Hematopoietic multipotent progenitor cell treated with erythropoietin and hydrocortisone succinate and interleukin-3 and kit ligand, for 8 days (in vitro differentiated cells): ENCODE results near the gene FAM118A.
"Not testable (repeated sequence)": the region's sequence is repeated elsewhere in the genome, so short reads cannot be mapped to it uniquely, and the experiment has no call there.

Source experiments
- DNase-seq: peaks from one replicate; pipeline ENCODE4 v3.0.0-alpha.2; 2015

FAM118A gene

DNA sequence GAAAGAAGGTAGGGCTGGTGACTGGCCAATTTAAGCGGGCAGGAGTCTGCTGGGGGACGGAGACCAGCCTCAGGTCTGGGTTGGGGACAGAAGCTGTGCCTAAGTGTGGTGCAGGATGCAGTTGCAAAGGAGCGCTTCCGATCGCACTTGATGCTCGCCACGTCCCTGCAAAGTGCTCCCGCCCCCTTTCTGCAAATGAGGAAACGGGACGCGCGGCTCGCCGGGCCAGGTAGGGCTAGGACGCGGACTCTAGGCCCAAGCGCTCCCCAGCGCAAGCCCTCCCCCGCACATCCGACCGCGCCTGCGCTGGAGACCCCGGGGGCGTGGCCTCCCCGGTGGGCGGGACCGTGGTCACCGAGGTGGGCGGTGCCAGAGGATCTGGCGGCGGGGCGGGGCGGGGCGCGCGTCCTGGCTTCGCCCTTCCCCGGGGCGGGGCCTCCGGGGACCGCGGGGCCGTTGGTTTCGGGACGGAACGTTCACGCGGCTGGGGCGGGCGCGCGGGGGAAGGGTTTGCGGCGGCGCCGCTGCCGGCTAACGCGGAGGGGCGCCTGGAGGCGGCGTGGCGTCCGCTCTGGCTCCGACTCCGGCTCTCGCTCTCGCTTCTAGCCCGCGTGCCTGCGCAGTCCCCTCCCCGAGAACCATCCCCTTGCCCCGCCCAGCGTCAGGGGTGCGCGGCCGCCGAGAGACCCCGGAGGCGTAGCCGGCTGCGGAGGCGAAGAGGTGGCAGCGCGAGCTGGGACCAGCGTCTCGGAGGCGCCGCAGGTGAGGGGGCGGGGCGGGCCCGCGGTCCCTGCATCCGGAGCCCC lies at the start of gene FAM118A:
Gene FAM118A, plus strand, starts transcription at position 513 of the 806 bp plus-strand sequence. CDS start 12,446 bp downstream, outside the sequence.
- DNase-seq: peak; percentile 87

GRCh38 chr22:45260395-45260759 lies 49.4 kb upstream of the FAM118A start:
- not testable (repeated sequence) for DNase-seq

GRCh38 chr22:45261407-45262088 lies 48.2 kb upstream of the FAM118A start:
- DNase-seq: no peak

- no peak for DNase-seq
Measured at GRCh38 chr22:45262195-45262930, 47.4 kb upstream of the FAM118A start.

DNA sequence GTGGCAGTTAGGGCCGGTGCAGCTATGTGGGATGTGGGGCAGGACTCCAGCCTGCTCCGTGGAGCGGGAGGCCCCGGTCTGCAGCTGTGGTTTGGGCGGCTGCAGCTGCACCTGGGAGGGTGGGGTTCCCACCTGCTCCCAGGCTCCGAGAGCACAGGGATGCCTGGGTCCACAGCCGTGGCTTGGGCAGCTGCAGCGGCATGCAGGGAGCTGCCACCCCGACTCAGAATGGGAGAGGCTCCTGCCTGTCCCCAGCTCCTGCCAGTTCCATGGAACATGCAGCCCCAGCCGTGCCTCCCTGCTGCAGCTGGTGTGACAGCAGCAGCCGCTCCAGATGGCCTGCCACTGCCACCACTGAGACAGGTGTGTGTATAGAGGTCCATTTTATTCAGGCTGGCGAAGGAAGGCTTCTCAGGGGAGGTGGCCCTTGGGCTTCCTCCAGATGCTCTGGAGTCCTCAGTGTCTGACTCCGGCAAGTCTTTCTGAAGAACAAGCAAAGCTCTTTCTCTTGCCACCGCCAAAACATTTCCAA lies 46.7 kb upstream of the FAM118A start:
- DNase-seq: no peak

DNA sequence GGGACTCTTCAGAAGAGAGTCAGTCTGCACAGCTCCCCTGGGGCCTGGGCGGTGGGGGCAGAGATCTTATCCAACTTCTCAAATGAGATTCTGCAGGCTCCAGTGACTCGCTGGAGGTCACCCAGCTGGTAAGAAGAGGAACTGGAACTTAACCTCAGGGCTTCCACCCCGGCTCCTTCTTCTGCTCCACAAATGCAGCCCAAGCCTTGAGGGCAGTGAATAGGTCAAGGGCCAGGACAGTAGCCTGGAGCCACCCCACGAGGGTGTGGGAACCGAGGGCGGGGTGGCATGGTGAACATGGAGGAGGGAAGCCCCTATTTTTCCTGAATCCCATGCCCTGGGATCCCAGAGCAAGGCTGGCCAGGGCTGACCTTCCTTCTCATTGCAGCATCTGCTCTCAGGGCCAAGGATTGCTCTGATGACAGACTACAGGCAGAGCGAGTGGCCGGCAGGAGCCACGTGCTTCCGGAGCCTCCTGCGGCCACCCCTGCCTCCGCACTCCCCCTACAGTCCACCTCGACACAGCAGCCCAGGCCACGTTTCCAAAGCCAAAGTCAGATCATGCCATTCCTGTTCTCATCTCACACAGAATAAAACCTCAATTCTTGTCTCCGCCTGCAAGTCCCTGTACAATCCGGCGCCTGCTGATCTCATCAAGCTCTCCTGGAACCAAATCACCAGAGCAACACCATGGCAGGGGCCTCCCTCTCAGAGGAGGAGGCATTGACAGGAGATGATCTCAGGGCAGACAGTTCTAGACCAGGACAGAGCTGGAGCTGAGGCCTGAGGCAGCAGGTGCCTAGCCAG lies 46.1 kb upstream of the FAM118A start:
- peak; percentile 51 for DNase-seq

DNA sequence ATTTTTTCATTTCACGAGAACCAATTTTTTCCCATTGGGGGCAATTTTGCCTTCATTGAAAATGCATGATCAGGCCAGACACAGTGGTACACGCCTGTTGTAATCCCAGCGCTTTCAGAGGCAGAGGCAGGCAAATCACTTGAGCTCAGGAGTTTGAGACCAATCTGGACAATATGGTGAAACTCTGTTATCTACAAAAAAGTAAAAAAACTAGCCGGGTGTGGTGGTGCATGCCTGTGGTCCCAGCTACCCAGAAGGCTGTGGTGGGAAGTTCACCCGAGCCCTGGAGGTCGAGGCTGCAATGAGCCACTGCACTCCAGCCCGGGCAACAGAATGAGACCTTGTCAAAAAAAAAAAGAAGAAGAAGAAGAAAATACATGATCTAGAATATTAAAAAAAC lies 44.2 kb upstream of the FAM118A start:
- DNase-seq: peak; percentile 29

- no peak for DNase-seq
Measured at GRCh38 chr22:45268167-45268957, 41.4 kb upstream of the FAM118A start.

DNA sequence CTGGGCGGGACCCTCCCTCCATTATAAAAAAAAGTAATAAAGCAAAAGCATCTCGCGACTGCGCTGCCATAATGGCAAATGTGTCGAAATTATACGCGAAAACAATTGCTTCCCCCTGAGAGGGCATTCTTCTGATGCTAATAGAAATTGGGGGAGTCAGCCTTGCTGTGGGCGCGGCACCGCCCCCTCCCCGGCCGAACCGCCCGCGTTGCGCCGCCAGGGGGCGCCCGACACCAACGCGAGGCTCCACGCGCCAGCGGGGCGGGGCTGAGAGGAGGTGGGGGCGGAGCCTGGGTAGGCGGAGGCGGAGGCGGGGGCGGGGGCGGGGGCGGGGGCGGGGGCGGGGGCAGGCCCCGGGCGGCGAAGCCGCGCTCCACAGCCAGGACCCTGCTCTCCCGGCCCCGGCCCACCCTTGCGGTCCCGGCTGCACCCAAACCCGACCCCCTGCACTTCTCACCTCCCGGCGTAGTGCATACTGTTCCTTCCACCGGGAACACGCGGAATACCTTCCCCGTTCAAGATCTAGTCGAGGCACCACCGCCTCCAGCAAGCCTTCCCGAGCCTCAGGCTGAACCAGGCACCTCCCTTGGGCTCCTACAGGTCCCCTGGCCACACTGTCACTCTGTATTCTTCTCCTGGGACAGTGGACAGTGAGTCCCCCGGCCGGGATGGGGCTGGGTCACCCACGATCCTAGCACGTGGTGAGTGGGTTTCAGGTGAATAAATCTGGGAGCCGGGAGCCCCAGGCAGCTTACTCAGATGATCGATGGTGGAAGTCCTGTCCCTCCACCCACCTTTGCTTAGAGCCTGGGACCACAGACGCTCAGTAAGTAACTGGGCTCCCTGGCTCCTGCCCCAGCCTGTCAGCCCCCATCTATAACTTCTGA lies 40.5 kb upstream of the FAM118A start:
- DNase-seq: peak; percentile 65

DNA sequence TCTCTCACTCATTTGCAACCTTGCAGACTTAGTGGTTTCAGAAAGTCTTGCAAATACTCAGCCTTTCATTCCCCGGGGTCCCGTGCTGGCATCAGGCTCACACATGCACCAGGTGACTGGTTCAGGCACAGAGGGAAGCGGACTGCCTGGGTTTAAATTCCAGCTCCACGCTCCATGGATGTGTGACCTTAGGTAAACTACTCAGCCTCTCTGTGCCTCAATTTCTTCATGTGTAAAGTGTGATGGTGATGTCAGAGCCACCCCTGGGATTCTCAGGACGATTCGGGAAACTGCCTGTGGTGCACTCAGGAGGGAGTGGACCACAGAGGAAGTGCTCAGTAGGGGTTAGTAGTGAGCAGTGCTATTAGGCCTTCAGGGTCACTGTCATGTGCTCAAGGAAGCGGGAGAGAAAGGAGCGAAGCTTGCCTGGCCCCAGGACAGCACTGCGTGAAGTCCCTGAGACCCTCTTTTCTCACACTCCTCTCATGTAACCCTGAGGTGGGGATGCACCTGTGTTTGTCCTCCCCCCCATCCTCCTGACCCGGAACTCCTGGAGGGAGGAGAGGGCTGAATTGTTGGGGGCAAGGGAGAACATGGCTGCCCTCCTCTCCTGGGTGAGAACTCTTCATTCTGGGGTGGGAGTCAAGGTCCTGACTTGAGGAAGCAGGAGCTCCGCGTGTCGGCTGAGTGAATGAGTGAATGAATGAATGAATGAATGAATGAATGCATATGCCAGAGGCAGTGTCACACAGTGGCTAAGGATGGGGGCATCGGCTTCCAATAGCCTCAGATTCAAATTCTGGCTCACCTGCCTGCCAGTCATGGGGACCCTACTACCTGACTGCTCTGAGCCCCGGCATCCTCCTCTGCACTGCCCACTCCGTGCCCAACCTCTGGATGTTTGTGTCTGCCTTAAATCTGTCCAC lies 39.4 kb upstream of the FAM118A start:
- no peak for DNase-seq

- DNase-seq: no peak
Measured at GRCh38 chr22:45271667-45272201, 38.0 kb upstream of the FAM118A start.

DNA sequence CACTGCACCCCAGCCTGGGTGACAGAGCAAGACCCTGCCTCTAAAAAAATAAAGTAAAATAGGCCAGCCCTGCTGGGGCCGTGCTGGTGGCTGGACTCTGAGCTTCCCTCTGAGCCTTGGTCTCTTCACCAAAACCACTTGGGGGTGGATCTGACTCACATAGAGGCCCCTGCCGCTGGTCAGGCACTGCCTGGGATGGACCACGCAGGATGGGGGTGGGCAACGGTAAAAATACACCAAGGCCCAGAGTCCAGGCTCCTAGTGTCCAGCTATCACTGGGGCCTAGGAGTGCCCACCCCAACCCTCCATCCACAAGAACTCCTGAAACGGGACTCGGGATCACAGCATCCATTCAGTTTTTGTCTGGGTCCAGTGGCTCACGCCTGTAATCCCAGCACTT lies 37.2 kb upstream of the FAM118A start:
- DNase-seq: no peak

- no peak for DNase-seq
Measured at GRCh38 chr22:45273452-45274075, 36.2 kb upstream of the FAM118A start.

- no peak for DNase-seq
Measured at GRCh38 chr22:45276507-45277105, 33.1 kb upstream of the FAM118A start.

- DNase-seq: not testable (repeated sequence)
Measured at GRCh38 chr22:45277720-45278119, 32.0 kb upstream of the FAM118A start.

- DNase-seq: no peak
Measured at GRCh38 chr22:45278125-45278524, 31.6 kb upstream of the FAM118A start.

- no peak for DNase-seq
Measured at GRCh38 chr22:45280587-45280980, 29.1 kb upstream of the FAM118A start.

- no peak for DNase-seq
Measured at GRCh38 chr22:45281010-45281409, 28.7 kb upstream of the FAM118A start.
